Mucosa of stomach (tissue), 1 donor: Measurements from ENCODE around the gene PSMD11.
"Not testable (repeated sequence)": the region's sequence is repeated elsewhere in the genome, so short reads cannot be mapped to it uniquely, and the experiment has no call there.

Source experiments
- H3K27me3 ChIP-seq: one replicate; pipeline ENCODE4 v1.7.0; 2013; ENCODE audit warnings: mild to moderate bottlenecking, low read length; ENCODE audit not compliant: control insufficient read depth, insufficient read depth
- H3K36me3 ChIP-seq: one replicate; pipeline ENCODE4 v1.7.0; 2013; ENCODE audit warnings: low read length; ENCODE audit not compliant: control insufficient read depth, insufficient read depth
- H3K4me1 ChIP-seq: one replicate; pipeline ENCODE4 v1.7.0; 2013; ENCODE audit warnings: mild to moderate bottlenecking, low read length; ENCODE audit not compliant: control insufficient read depth, insufficient read depth
- H3K4me3 ChIP-seq: one replicate; pipeline ENCODE4 v1.7.0; 2013; ENCODE audit warnings: low read length
- H3K9ac ChIP-seq: one replicate; pipeline ENCODE4 v1.7.0; 2013; ENCODE audit warnings: mild to moderate bottlenecking, low read length, moderate library complexity
- H3K9me3 ChIP-seq: one replicate; pipeline ENCODE4 v1.7.0; 2013; ENCODE audit warnings: mild to moderate bottlenecking, low read length, moderate library complexity; ENCODE audit not compliant: control insufficient read depth
- donor health status: Pancreatic carcinoma.

The PSMD11 gene

GRCh38 chr17:32446949-32447348, 2.6 kb downstream of the PSMD11 start:
- Histone ChIP-seq H3K36me3 (no peaks in the 10 kb centered on the region), H3K4me3 (no peak overlapping the region), H3K9me3 (no peaks in the 10 kb centered on the region), H3K27me3 (no peaks in the 10 kb centered on the region), H3K9ac (no peak overlapping the region), H3K4me1 (no peaks in the 10 kb centered on the region)

GRCh38 chr17:32449963-32450362, 5.7 kb downstream of the PSMD11 start:
- H3K36me3 ChIP-seq: no peaks in the 10 kb centered on the region
- no peaks in the 10 kb centered on the region for H3K9me3 ChIP-seq
- H3K4me1 ChIP-seq: no peaks in the 10 kb centered on the region
- no peak overlapping the region for H3K9ac ChIP-seq
- no peak overlapping the region for H3K4me3 ChIP-seq
- no peaks in the 10 kb centered on the region for H3K27me3 ChIP-seq

- H3K4me3 ChIP-seq, H3K9ac ChIP-seq, H3K36me3 ChIP-seq, H3K27me3 ChIP-seq, H3K9me3 ChIP-seq, H3K4me1 ChIP-seq: not testable (repeated sequence)
Observed at GRCh38 chr17:32450379-32450778, 6.1 kb downstream of the PSMD11 start.

GRCh38 chr17:32451879-32452278, 7.6 kb downstream of the PSMD11 start:
- Histone ChIP-seq H3K36me3 (no peaks in the 10 kb centered on the region), H3K27me3 (no peaks in the 10 kb centered on the region), H3K9ac (no peak overlapping the region), H3K4me3 (no peak overlapping the region), H3K9me3 (no peaks in the 10 kb centered on the region), H3K4me1 (no peaks in the 10 kb centered on the region)

GRCh38 chr17:32452281-32452680, 8.0 kb downstream of the PSMD11 start:
- Histone ChIP-seq H3K36me3 (no peaks in the 10 kb centered on the region), H3K4me3 (no peak overlapping the region), H3K9ac (no peak overlapping the region), H3K27me3 (no peaks in the 10 kb centered on the region), H3K4me1 (no peaks in the 10 kb centered on the region), H3K9me3 (no peaks in the 10 kb centered on the region)

- no peak overlapping the region for H3K4me3 ChIP-seq
- no peak overlapping the region for H3K9ac ChIP-seq
- H3K9me3 ChIP-seq: no peaks in the 10 kb centered on the region
- no peaks in the 10 kb centered on the region for H3K27me3 ChIP-seq
- peaks cover 4% of the 10 kb centered on the region for H3K36me3 ChIP-seq
- H3K4me1 ChIP-seq: no peaks in the 10 kb centered on the region
Observed at GRCh38 chr17:32453370-32453769, 9.1 kb downstream of the PSMD11 start.

- Histone ChIP-seq H3K9me3 (no peaks in the 10 kb centered on the region), H3K4me3 (no peak overlapping the region), H3K9ac (no peak overlapping the region), H3K4me1 (no peaks in the 10 kb centered on the region), H3K36me3 (peaks cover 7% of the 10 kb centered on the region), H3K27me3 (no peaks in the 10 kb centered on the region)
Observed at GRCh38 chr17:32458371-32458770, 14.1 kb downstream of the PSMD11 start.

GRCh38 chr17:32460054-32460453, 15.7 kb downstream of the PSMD11 start:
- Histone ChIP-seq H3K4me1 (no peaks in the 10 kb centered on the region), H3K36me3 (peaks cover 11% of the 10 kb centered on the region), H3K27me3 (no peaks in the 10 kb centered on the region), H3K4me3 (no peak overlapping the region), H3K9me3 (no peaks in the 10 kb centered on the region), H3K9ac (no peak overlapping the region)

- Histone ChIP-seq H3K4me1 (no peaks in the 10 kb centered on the region), H3K36me3 (peaks cover 11% of the 10 kb centered on the region), H3K4me3 (no peak overlapping the region), H3K9ac (no peak overlapping the region), H3K9me3 (no peaks in the 10 kb centered on the region), H3K27me3 (no peaks in the 10 kb centered on the region)
Observed at GRCh38 chr17:32461498-32461852, 17.2 kb downstream of the PSMD11 start.

- Histone ChIP-seq H3K36me3 (peaks cover 11% of the 10 kb centered on the region), H3K27me3 (no peaks in the 10 kb centered on the region), H3K4me3 (no peak overlapping the region), H3K4me1 (no peaks in the 10 kb centered on the region), H3K9me3 (no peaks in the 10 kb centered on the region), H3K9ac (no peak overlapping the region)
Observed at GRCh38 chr17:32461853-32462617, 17.7 kb downstream of the PSMD11 start.

GRCh38 chr17:32463304-32463703, 19.0 kb downstream of the PSMD11 start:
- no peaks in the 10 kb centered on the region for H3K27me3 ChIP-seq
- H3K36me3 ChIP-seq: peaks cover 7% of the 10 kb centered on the region
- H3K9me3 ChIP-seq: no peaks in the 10 kb centered on the region
- no peak overlapping the region for H3K4me3 ChIP-seq
- no peak overlapping the region for H3K9ac ChIP-seq
- no peaks in the 10 kb centered on the region for H3K4me1 ChIP-seq

- Histone ChIP-seq H3K36me3 (peaks cover 12% of the 10 kb centered on the region), H3K27me3 (no peaks in the 10 kb centered on the region), H3K9ac (no peak overlapping the region), H3K4me1 (no peaks in the 10 kb centered on the region), H3K9me3 (no peaks in the 10 kb centered on the region), H3K4me3 (no peak overlapping the region)
Observed at GRCh38 chr17:32464374-32464773, 20.1 kb downstream of the PSMD11 start.

- H3K36me3 ChIP-seq: peaks cover 20% of the 10 kb centered on the region
Observed at GRCh38 chr17:32467949-32468348, 23.6 kb downstream of the PSMD11 start.

More at GRCh38 chr17:32467949-32468348, 23.6 kb downstream of the PSMD11 start:
- H3K9ac ChIP-seq: no peak overlapping the region
- H3K4me1 ChIP-seq: no peaks in the 10 kb centered on the region
- no peak overlapping the region for H3K4me3 ChIP-seq
- no peaks in the 10 kb centered on the region for H3K27me3 ChIP-seq
- H3K9me3 ChIP-seq: no peaks in the 10 kb centered on the region
